B cell (primary cell): Measurements from ENCODE around the gene NRIP3. TPM values are rescaled to one million over a fixed set of nuclear protein-coding genes. Genes with fewer than 3 reads are reported as not detected.
"Not testable (repeated sequence)": the region's sequence is repeated elsewhere in the genome, so short reads cannot be mapped to it uniquely, and the experiment has no call there.

Source experiments
- ATAC-seq: fragments of 200-7000 bp; cut with Tn5 transposase; one replicate; pipeline ENCODE4 v1.10.0; 2021; ENCODE audit warnings: low read depth, mild to moderate bottlenecking, moderate number of reproducible peaks, moderate library complexity
- CTCF ChIA-PET: fragments of 350-600 bp; sonication (Branson Sonifier 250); formaldehyde crosslinking; loops from one replicate; lab custom pipeline; 2021; ENCODE audit warnings: antibody characterized with exemption, inconsistent platforms; lab: Charles Lee
- POLR2A ChIA-PET: fragments of 350-600 bp; sonication (Branson Sonifier 250); formaldehyde crosslinking; loops from one replicate; lab custom pipeline; 2021; ENCODE audit warnings: antibody characterized with exemption; lab: Charles Lee
- DNase-seq: peaks from one replicate; pipeline ENCODE4 v3.0.0; 2013
- H2AFZ ChIP-seq: 2 replicates; pipeline ENCODE4 v1.6.1; 2012; ENCODE audit warnings: mild to moderate bottlenecking, low read depth, low read length; ENCODE audit not compliant: insufficient read depth, poor library complexity, severe bottlenecking
- H3K27ac ChIP-seq, 2 donors: 1 replicate in 1 of 2; 2 replicates in 1 of 2; pipeline ENCODE4 v1.5.1; 2012 to 2013; ENCODE audit warnings: low read length in 2 of 2, mild to moderate bottlenecking in 2 of 2, moderate library complexity in 1 of 2
- H3K27me3 ChIP-seq, 4 experiments: fragments of 200-600 bp in 1 of 4; sonication (generic) in 1 of 4; replicated peaks in 1 of 4; 1 replicate in 2 of 4; 2 replicates in 2 of 4; pipeline versions ENCODE4 v1.6.1 to v1.7.0; 2013 to 2016; ENCODE audit warnings: low read length in 3 of 4, mild to moderate bottlenecking in 2 of 4, mixed read lengths in 1 of 4, moderate library complexity in 1 of 4; ENCODE audit not compliant: insufficient read depth in 4 of 4, control insufficient read depth in 3 of 4; ENCODE audit errors: control extremely low read depth in 1 of 4
- H3K36me3 ChIP-seq, 2 experiments: replicated peaks in 1 of 2; 1 replicate in 1 of 2; 2 replicates in 1 of 2; pipeline versions ENCODE4 v1.6.1 to v1.7.1; 2013; ENCODE audit warnings: low read length in 1 of 2; ENCODE audit not compliant: insufficient read depth in 2 of 2, control insufficient read depth in 1 of 2; ENCODE audit errors: control extremely low read depth in 1 of 2, extremely low read depth in 1 of 2
- H3K4me1 ChIP-seq, 2 donors: fragments of 200-600 bp in 1 of 2; sonication (generic) in 1 of 2; 1 replicate in 1 of 2; 2 replicates in 1 of 2; pipeline versions ENCODE4 v1.5.1 to v1.6.1; 2013 to 2017; ENCODE audit warnings: low read length in 2 of 2; ENCODE audit not compliant: control insufficient read depth in 2 of 2, insufficient read depth in 2 of 2
- H3K4me2 ChIP-seq: replicated peaks from 2 replicates; pipeline ENCODE3; 2012; ENCODE audit warnings: mild to moderate bottlenecking, low read depth, low read length; ENCODE audit not compliant: poor library complexity, severe bottlenecking
- H3K4me3 ChIP-seq, 5 experiments: fragments of 200-600 bp in 1 of 5; sonication (generic) in 1 of 5; 1 replicate in 3 of 5; 2 replicates in 2 of 5; pipeline versions ENCODE4 v1.5.1 to v1.7.0; 2011 to 2016; ENCODE audit warnings: low read length in 4 of 5, mild to moderate bottlenecking in 4 of 5, low read depth in 2 of 5, control low read depth in 1 of 5, moderate library complexity in 1 of 5; ENCODE audit not compliant: insufficient read depth in 1 of 5; ENCODE audit errors: control extremely low read depth in 1 of 5, extremely low read depth in 1 of 5
- H3K79me2 ChIP-seq: fragments of 200-600 bp; sonication (generic); one replicate; pipeline ENCODE4 v1.6.0; 2016; ENCODE audit warnings: low read length; ENCODE audit not compliant: control insufficient read depth, insufficient read depth
- H3K9ac ChIP-seq: fragments of 200-600 bp; sonication (generic); 2 replicates; pipeline ENCODE4 v1.6.1; 2017; ENCODE audit warnings: mild to moderate bottlenecking, low read length, moderate library complexity
- H3K9me3 ChIP-seq, 3 donors: one replicate each; pipeline versions ENCODE4 v1.6.1 to v1.7.1; 2013; ENCODE audit warnings: low read length in 2 of 3; ENCODE audit not compliant: control insufficient read depth in 2 of 3, insufficient read depth in 1 of 3; ENCODE audit errors: control extremely low read depth in 1 of 3
- H4K20me1 ChIP-seq: 2 replicates; pipeline ENCODE4 v1.6.0; 2012; ENCODE audit warnings: mild to moderate bottlenecking, low read length; ENCODE audit not compliant: insufficient read depth, control insufficient read depth, poor library complexity, severe bottlenecking
- H3K27ac Mint-ChIP-seq: one replicate; pipeline ENCODE4 v1.8.0; 2021; ENCODE audit warnings: mixed read lengths
- H3K27me3 Mint-ChIP-seq: one replicate; pipeline ENCODE4 v1.8.0; 2021; ENCODE audit warnings: mixed read lengths
- H3K4me1 Mint-ChIP-seq: one replicate; pipeline ENCODE4 v1.8.0; 2021; ENCODE audit warnings: mixed read lengths
- H3K4me3 Mint-ChIP-seq: one replicate; pipeline ENCODE4 v1.8.0; 2021; ENCODE audit warnings: mixed read lengths
- H3K9me3 Mint-ChIP-seq: one replicate; pipeline ENCODE4 v1.8.0; 2022; ENCODE audit warnings: mixed read lengths; ENCODE audit not compliant: insufficient read depth
- CTCF ChIP-seq: fragments of 200-600 bp; IDR thresholded peaks from one replicate; pipeline ENCODE4 v1.8.0; 2022; ENCODE audit warnings: antibody characterized with exemption, mild to moderate bottlenecking
- EZH2 ChIP-seq: IDR thresholded peaks from 2 replicates; pipeline ENCODE4 v1.6.1; 2012; ENCODE audit warnings: borderline replicate concordance, low read depth, mild to moderate bottlenecking, moderate library complexity, low read length; ENCODE audit not compliant: insufficient read depth, poor library complexity, severe bottlenecking
- WGBS: methylation state at CpG from one replicate; pipeline ENCODE4 v1.1.5; 2013; ENCODE audit warnings: missing lambda C conversion rate; ENCODE audit not compliant: insufficient coverage; 5-methylcytosine and 5-hydroxymethylcytosine counted together
- intact Hi-C: fragments of 100-400 bp; cut with micrococcal nuclease; formaldehyde crosslinking; loops from one replicate; pipeline ENCODE4 v1.10.0; 2022
- polyA plus RNA-seq: library from polyadenylated mRNA; depleted of rRNA; stranded (reverse); fragments of >200 nt; gene quantifications from 2 replicates; pipeline ENCODE4 v1.2.3, GENCODE V29; 2012
- total RNA-seq, 2 donors: library from RNA; stranded (reverse); fragments of 120-200 nt in 1 of 2; gene quantifications; 1 replicate in 1 of 2; 2 replicates in 1 of 2; pipeline versions ENCODE4 v1.2.3 to v1.2.4, GENCODE V29; 2013 to 2022

The NRIP3 gene
- total and polyA plus RNA-seq, 2 donors (not counting 1 experiment from before 2014, with no cell fraction given): 0.13 to 0.59 TPM

- Histone ChIP-seq H3K4me2 (no peak overlapping the region), H4K20me1 (no peaks in the 10 kb centered on the region), H3K27me3 (no peaks in the 10 kb centered on the region), H3K36me3 (no peaks in the 10 kb centered on the region), H3K9ac (no peak overlapping the region), H3K4me3 (no peak overlapping the region), H2AFZ (no peak overlapping the region), H3K79me2 (no peaks in the 10 kb centered on the region), H3K4me1 (no peaks in the 10 kb centered on the region), H3K9me3 (no peaks in the 10 kb centered on the region), H3K27ac (no peak overlapping the region)
- Mint-ChIP-seq H3K4me1 (no peaks in the 10 kb centered on the region), H3K4me3 (no peak overlapping the region), H3K9me3 (no peaks in the 10 kb centered on the region), H3K27ac (no peak overlapping the region), H3K27me3 (peaks cover 9% of the 10 kb centered on the region)
- ATAC-seq (no peak), DNase-seq (no peak)
- TF ChIP-seq CTCF: no peak
- no peak for TF ChIP-seq EZH2
- CTCF ChIA-PET: interaction anchor here (0.9 kb wide), 1 partner anchor 21 kb away, joined by 3 read pairs; no protein-coding TSS in a partner anchor
- intact Hi-C loops: no loop called here
- POLR2A ChIA-PET: no interaction called here
- WGBS: no CpG with 5 or more reads among the region's 3 CpGs
Observed at GRCh38 chr11:8980485-8980884, 23.3 kb downstream of the NRIP3 start.

- POLR2A ChIA-PET, ATAC-seq, H3K4me3 Mint-ChIP-seq, H3K9me3 ChIP-seq, H3K27ac Mint-ChIP-seq, H2AFZ ChIP-seq, DNase-seq, H3K79me2 ChIP-seq, H3K4me1 ChIP-seq, CTCF ChIA-PET, H3K4me3 ChIP-seq, intact Hi-C loops, H3K27me3 ChIP-seq, H3K27ac ChIP-seq, H3K9ac ChIP-seq, H4K20me1 ChIP-seq, H3K4me1 Mint-ChIP-seq, H3K27me3 Mint-ChIP-seq, H3K4me2 ChIP-seq, H3K36me3 ChIP-seq, H3K9me3 Mint-ChIP-seq: not testable (repeated sequence)
- no CpG with 5 or more reads among the region's 7 CpGs for WGBS
Observed at GRCh38 chr11:8979365-8979764, 24.4 kb downstream of the NRIP3 start.
